CD4-positive, alpha-beta T cell treated with Interleukin-6 at 100 ng/mL for 8 hours (primary cell): ENCODE results near the gene ZNF879.
A peak's percentile ranks its signal among the peaks of the same experiment; 100 is the strongest.

Source experiments
- DNase-seq: peaks from one replicate; pipeline ENCODE4 v3.0.0-alpha.2; 2020; ENCODE audit warnings: mixed read lengths, low spot score

ZNF879 gene

DNA sequence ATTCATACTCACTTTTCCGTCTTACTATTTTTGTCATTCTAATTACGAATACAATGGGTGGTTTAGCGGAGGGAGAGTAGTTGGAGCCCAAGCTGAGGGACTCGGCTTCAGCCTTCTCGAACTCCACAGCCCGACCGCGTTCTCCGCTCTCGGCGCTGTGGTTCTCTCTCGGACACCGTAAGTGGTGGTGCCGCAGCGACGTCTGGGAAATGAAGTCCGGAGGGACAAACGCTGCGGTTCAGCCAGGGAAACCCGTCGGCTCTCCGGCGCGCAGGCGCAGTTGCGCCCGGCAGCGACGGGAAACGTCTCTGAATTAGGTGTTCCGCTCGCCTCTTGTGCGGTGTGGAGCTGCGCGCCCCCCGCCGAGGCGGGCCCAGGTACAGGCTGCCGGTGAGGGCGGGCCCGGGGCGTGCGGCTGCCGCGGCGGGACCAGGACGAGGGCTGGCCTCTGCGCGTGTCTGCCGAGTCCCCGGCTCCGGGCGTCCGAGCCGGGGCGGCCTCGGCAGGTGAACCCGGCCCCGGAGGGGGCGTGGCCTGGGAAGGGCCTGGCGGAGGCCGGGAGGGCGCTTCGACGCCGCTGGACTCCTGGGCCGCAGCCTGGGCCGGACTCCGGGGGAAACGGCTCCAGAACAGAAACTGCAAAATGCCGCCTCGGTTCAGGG lies at the start of gene ZNF879:
TSS of gene ZNF879 (plus strand) at position 277 of the 662 bp plus-strand sequence. CDS start 1,201 bp downstream, outside the sequence.
- peak; percentile 95 for DNase-seq

- no peak for DNase-seq
Observed at GRCh38 chr5:178981381-178981780, 42.2 kb upstream of the ZNF879 start.

GRCh38 chr5:178982941-178983340 lies 40.7 kb upstream of the ZNF879 start:
- DNase-seq: no peak

DNA sequence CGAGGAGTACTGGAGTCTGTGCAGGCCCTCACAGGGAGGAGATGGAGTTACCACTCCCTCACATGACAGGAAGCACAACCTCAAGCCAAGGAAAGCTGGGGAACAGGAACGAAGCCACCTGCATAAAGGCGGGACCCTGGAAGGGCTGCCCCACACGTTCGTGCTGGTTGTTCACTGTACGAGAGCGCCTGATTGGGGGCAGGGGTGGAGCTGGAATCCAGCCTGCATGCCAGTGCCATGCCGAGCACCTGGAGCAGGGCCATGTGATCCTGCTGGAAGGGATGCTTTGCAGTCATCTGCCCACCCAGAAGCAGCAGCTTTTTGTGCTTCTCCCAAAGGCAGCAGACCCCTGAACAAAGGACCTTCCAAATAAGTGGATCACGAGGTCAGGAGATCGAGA lies 39.9 kb upstream of the ZNF879 start:
- DNase-seq: no peak

- no peak for DNase-seq
Observed at GRCh38 chr5:178984145-178985072, 39.2 kb upstream of the ZNF879 start.

GRCh38 chr5:178986326-178986960 lies 37.2 kb upstream of the ZNF879 start:
- no peak for DNase-seq

DNA sequence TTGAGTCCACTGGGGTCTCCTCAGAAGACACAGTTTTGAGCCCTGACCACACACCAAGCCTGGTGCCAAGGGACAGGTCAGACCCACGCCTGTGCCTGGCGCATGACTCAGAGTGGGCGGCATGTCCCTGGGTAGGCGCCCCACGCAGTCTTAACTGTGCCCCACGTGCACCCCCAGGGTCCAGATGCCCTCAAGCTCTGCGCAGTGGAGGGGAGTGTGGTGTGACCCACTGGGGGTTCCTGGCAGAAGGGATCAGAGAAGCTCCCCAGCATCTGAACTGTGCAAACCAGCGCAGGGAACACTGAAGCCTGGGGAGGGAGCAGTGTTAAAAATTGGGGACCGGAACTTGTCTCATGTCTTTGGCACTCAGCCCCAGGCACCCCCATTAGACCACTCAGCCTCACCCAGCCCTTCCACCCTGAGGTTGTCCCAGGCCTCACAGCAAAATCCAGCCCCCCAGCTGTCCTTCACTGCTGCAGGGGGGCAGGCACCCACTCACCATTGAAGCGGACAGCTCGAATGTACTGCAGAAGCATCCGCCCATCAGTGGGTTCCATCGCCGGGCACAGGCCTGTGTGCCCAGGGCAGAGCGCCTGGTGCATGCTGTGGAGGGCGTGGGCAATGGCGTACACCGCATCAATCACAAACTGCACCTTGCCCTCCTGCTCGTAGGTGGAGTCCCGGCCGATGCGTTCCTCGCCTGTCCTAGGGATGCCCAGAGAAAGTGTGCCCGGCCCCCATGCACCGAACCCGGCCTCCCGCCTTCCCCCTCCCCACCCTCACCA lies 35.0 kb upstream of the ZNF879 start:
- DNase-seq: no peak

DNA sequence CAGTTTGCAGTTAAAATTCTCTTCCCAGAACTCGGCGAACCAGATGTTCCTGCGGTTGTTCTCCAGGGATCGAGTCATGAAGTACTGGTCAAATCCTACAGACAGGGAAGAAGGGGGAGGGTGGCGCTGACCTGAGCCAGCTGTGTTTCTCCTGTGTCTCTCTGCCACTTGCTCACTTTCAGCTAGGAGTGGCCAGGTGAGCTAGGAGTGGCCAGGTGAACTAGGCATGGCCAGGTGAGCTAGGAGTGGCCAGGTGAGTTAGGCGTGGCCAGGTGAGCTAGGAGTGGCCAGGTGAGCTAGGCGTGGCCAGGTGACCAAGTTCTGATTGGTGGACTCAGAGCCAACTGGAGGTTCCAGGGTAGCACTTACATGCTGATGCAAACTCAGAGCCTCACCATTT lies 34.3 kb upstream of the ZNF879 start:
- DNase-seq: no peak

DNA sequence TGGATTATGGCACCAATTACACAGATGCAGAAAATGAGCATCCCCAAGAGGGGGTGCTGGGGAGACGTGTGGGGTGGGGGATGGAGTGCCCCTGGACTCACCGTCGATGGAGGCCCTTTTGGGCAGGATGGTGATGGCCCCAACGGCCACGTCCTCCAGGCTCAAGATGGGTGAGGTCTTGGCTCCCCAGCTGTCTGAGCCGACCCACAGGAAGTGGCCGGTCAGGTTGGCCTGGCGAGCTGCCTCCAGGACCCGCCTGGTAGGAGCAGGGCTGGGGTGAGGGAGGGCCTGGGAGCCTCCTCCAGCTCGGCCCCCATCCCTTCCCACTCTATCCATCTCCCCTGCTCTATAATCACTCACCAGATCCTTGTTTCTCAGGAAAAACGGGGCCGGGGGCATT lies 33.1 kb upstream of the ZNF879 start:
- DNase-seq: no peak

DNA sequence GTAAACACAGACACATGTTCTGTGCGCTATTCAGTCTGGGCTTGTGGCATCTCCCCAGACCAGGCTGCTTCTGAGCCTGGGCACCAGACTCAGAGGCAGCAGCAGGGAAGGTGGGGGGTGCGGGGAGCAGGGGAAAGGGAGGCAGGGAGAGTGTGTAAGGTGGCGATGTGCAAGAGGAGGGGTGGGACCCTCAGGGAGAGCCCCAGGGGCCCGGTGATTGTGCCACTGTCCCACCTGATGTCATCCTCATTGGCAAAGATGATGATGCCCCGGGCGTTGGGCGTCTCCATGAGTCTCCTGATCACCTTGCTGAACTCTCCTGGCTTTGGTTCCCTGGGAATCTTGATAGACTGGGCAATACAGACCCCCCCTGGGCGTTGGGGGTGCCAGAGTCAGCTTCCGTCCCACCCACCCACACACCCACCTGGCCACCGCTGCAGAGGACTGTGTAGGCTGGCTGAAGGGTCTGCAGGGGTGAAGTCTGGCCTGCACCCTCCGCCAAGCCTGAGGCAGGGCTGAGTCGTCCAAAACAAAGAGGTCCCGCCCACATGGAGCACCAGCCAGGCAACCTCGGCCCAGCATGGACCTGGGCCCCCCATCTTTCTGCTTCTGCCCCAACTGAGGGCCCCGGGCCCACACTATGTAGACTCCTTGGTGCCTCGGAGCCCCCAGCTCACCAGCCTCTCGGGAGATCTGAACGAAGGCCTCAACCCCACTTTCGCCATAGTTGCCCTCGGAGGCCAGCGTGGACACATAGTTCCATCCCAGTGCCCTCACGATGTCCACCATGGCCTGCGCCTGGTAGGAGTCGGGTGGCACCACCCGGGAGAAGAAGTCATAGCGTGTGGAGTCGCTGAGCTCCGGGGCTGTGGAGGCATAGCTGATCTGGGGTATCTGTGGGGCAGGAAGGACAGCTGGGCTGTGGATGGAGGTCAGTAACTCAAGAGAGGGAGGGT lies 32.1 kb upstream of the ZNF879 start:
- DNase-seq: no peak

GRCh38 chr5:178992291-178992895 lies 31.2 kb upstream of the ZNF879 start:
- DNase-seq: no peak

DNA sequence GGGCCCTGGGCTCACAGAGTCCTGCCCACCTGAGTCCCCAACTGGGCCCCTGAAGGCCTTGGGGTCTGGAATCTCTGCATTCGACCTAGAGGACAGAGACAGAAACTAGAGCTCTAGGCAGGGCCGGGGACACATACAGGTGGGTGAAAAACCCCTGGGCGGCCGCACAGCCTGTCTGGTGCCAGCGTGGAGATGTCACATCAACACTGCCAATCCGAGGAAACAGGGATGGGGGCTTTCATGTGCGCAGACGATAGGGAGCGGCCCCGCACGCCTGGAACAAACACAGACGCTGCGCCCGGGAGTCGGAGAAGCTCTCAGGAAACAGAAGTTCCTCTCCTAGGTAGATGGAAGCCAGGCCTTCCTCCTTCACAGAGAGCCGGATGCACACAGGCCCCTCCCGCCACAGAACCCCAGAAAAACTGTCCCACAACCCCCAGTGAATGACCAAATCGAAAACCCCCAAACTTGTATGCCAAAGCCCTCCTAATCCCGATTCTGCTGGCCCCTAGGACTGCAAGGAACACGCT lies 30.3 kb upstream of the ZNF879 start:
- no peak for DNase-seq

- no peak for DNase-seq
Observed at GRCh38 chr5:178993955-178994579, 29.5 kb upstream of the ZNF879 start.

- no peak for DNase-seq
Observed at GRCh38 chr5:178994580-178995340, 28.8 kb upstream of the ZNF879 start, which contains the start of gene GRM6. TSS of gene GRM6 (minus strand) at chr5:178995320. CDS start at chr5:178994944, 376 bp downstream.

DNA sequence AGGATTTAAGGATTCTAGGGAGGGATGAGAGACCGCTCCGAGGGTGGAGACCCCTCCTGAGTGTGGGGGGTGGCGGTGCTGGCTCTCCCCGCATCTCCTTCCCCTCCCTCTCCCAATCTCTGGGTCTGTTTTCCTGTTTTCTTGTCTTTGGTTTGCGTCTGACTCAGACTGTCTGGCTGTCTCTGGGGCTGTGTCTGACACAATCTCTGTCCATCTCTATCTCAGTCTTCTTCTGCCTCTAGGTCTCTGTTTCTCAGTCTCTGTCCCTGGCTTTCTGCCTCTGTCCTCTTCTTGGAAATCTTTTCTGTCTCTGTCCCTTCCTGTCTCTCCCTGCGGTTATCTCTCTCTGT lies 28.3 kb upstream of the ZNF879 start:
- DNase-seq: no peak

DNA sequence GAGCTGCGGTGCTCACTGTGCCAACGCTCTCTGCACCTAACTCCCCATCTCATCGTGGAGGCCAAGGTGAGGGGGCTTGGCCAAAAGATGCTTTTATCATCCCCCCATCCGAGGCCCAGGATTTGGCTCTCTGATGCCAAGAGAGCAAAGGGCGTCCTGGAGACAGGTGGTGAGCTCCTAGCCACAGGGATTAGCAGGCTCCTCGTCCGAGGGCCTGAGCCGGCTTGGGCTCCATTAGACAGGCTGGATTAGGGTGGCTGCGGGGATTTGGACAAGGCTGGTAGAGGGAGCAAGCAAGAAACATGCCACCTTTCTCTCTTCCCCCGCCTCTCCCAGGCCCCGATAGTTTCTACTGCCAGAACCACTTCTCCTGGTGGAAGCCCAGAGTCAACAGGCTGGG lies 27.4 kb upstream of the ZNF879 start:
- DNase-seq: no peak

- DNase-seq: no peak
Observed at GRCh38 chr5:178997191-178997590, 26.4 kb upstream of the ZNF879 start.

DNA sequence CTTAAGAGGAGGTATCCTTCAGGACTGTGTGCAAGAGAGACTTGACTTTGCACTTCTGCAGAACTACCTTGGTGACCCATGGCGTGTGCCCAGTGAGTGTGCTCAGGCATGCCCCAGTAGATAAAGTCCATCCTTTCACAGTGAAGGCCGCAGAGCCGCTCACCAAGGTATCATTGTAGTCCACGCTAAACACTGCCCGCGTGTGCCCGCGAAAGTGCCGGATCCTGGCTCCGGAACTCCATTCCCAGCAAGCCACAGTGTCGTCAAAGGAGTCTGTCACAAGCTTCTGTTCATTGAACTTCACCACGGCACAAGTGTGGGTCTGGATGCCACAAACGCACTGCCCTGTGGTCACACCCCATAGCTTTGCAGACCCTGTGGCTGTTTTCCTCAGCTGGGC lies 25.2 kb upstream of the ZNF879 start:
- no peak for DNase-seq

DNA sequence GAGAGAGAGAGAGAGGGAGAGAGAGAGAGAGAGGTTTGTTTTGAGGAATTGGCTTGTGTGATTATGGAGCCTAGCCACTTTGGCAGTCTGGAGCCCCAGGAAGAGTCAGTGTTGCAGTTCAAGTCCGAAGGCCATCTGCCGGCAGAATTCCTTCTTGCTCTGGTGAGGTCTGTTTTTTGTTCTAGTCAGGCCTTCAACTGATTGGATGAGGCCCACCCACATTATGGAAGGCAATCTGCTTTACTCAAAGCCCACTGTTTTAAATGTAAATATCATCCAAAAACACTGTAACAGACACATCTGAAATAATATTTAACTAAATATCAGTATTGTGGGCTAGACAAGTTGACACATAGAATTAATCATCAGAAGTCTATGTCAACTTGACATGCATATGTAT lies 17.0 kb upstream of the ZNF879 start:
- DNase-seq: no peak
